NCI-H510A (cell line): ENCODE results near the gene HSD17B12.

Source experiments
- DNase-seq: peaks from one replicate; lab custom pipeline; 2025; lab: John Stamatoyannopoulos, UW

HSD17B12 gene

GRCh38 chr11:43871051-43871450 is 190.5 kb downstream of the HSD17B12 start:
- DNase-seq = no peak

GRCh38 chr11:43872995-43873394 is 192.5 kb downstream of the HSD17B12 start:
- no peak for DNase-seq

- DNase-seq = no peak
These were observed 193.5 kb downstream of the HSD17B12 start for GRCh38 chr11:43874078-43874477.

GRCh38 chr11:43874738-43875137 is 194.2 kb downstream of the HSD17B12 start:
- no peak for DNase-seq

- no peak for DNase-seq
These were observed 199.5 kb downstream of the HSD17B12 start for GRCh38 chr11:43879789-43880639.

- peak; percentile 77 for DNase-seq
These were observed 200.2 kb downstream of the HSD17B12 start, which contains the start of gene ALKBH3 for GRCh38 chr11:43880640-43881159. ALKBH3 (plus strand) TSS chr11:43880831; CDS start chr11:43882653, 1,822 bp downstream.

GRCh38 chr11:43892851-43893250 is 212.3 kb downstream of the HSD17B12 start:
- DNase-seq = no peak

GRCh38 chr11:43894546-43894945 is 214.0 kb downstream of the HSD17B12 start:
- no peak for DNase-seq

- no peak for DNase-seq
These were observed 215.1 kb downstream of the HSD17B12 start for GRCh38 chr11:43895601-43896000.

- no peak for DNase-seq
These were observed 218.0 kb downstream of the HSD17B12 start for GRCh38 chr11:43898574-43898973.

GRCh38 chr11:43899094-43899493 is 218.6 kb downstream of the HSD17B12 start:
- no peak for DNase-seq

- DNase-seq = no peak
These were observed 221.0 kb downstream of the HSD17B12 start for GRCh38 chr11:43901551-43901950.

GRCh38 chr11:43903078-43903477 is 222.5 kb downstream of the HSD17B12 start:
- no peak for DNase-seq

GRCh38 chr11:43903969-43904368 is 223.4 kb downstream of the HSD17B12 start:
- DNase-seq = no peak

GRCh38 chr11:43904742-43905535 is 224.4 kb downstream of the HSD17B12 start:
- DNase-seq = no peak

GRCh38 chr11:43905813-43906241 is 225.3 kb downstream of the HSD17B12 start:
- no peak for DNase-seq
